Stimulated activated CD4-positive, alpha-beta T cell treated with anti-CD3 and anti-CD28 coated beads, Interleukin-15, amount 100 ng/mL, for 48 hours (primary cell): ENCODE measurements around the gene LTBP2.
"Not testable (repeated sequence)": the region's sequence is repeated elsewhere in the genome, so short reads cannot be mapped to it uniquely, and the experiment has no call there.

Experiments used
- DNase-seq, 2 donors: peaks; one replicate each; pipeline ENCODE4 v3.0.0-alpha.2; 2020; ENCODE audit warnings: low read depth in 2 of 2

LTBP2 gene

DNA sequence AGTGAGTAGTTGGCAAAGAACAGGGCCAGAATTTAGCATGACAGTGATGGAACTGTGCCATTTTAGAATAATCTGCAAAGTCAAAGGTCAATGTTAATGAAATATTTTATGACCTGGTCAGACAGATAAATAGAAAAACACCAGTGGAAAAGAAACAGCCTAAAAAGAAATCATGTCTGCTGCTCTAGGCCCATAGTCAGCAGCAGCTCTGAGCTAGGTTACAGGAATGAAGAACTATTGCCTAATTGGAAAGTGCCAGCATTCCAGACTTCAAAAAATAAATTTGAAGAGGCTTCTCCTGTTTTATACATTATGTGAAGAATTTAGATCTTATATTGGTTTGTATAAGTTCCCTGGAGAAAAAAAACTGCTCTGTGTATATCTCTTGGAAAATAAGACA, 128.7 kb downstream of the LTBP2 start:
- no peak for DNase-seq

DNA sequence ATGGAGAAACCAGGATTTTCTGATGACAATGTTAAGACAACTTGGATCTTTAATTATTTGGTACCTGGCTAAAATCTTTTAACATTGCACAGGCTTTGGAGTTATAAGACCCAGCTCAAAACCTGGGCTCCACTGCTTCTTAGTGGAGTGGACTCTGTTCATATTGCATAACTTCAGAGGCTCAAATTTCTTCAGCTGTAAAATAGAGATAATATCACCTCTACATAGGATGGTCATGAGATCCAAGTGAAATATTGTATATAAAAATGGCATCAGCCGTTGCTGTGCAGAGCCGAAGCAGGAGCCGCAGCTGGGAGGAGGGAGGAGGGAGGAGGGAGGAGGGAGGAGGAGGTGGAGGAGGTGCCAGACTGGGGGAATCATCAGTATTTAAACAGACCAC, 129.5 kb downstream of the LTBP2 start:
- no peak for DNase-seq

DNA sequence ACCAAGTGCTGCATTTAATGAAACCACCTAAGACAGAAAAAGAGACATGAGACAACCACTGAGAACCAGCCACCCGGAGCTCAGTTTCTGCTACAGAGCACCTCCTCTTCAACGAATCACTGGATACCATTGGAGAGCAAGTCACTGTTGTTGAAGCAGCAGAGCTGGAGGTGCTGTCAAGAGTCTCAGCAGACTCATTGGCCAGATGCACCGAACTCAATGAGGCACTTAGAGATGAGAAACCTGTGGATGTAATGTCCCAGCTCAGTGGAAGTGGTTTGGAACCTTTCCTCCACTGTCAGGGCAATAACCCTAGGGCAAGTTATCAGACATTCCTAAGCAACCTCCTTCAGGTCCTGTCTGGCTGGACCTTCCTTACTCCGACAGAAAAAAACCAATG, 132.0 kb downstream of the LTBP2 start:
- DNase-seq = no peak

DNA sequence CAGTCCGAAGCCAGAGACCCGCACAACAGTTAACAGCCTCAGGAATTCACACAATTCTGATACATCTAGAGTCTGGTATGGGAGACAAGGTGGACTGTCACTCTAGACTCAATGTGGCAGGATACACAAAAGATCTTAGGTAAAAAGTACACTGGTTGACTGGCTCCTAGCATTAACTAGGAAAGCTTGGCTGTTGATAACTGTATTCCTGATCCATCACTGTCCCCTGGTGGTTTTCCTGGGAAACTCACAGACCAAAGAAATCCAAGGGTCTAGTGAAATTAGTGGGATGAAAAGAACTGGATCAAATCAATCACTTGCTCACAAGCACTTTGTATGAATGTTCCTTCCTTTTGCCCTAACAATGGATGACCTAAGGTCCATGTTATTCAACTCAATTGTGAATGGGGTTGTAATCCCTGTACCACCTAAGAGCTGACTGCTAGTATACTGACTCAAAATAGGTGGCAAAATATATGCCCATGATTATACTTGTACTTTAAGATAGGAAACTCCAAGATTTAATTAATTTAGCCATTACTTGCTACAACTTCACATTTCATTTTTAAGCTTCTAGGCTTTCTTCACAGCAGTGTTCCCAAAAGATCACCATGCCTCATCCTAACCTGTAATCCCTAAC, 132.9 kb downstream of the LTBP2 start:
- no peak for DNase-seq

DNA sequence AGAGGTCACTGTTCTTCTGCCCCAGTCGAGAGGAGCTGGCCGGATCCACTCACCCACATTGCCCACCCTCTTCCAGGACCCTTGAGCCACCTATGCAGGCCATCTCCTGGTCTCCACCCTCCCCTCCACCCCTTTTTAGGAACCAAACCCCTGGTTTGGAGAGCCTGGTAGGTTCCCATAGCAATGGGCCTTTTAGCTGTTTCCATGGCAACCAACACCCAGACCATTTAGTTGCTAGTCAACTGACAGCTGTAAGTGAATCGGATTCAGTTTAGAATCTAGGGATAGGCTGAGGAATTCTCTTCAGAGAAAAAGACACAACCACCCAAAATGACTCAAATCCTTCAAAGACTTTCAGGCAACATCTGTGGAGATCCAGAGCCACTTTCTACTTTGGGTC, 135.4 kb downstream of the LTBP2 start:
- DNase-seq = no peak

DNA sequence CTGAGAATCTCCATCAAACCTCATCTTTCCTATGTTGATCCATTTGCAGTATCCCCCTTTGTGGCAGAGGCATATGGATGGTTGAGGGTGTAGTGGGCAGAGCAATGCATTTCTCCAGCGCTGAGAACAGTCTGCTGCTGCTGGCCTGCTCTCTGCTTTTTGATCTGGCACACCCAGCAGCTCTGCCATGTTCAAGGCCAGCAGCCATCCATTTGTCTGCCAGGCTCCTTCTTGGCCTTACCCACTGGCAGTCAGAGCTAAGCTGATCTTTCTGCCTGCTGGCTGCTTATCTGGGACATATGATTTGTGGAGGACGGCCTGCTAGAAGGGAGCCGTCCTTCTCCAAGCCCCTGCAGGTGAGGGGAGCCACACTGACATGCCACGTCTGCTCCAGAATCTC, 135.9 kb downstream of the LTBP2 start:
- DNase-seq = no peak

DNA sequence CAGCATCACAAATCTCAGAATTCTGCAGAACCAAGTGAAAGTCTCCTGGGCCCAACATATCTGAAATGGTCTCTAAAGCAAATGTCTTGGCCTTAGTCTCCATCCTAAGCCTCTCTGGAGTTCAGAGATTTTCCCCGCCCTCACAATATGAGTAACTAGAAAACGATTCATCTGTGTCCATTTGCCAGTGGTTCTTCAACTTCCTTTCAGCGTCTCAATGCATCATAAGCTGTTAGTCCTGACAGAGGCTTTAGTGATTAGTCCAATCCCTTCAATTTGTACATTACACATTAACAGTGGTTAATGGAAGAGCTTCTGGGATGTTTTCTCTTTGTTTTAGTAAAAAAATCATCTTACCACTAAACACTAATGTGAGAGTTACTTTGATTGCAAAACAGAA, 136.4 kb downstream of the LTBP2 start:
- no peak for DNase-seq

DNA sequence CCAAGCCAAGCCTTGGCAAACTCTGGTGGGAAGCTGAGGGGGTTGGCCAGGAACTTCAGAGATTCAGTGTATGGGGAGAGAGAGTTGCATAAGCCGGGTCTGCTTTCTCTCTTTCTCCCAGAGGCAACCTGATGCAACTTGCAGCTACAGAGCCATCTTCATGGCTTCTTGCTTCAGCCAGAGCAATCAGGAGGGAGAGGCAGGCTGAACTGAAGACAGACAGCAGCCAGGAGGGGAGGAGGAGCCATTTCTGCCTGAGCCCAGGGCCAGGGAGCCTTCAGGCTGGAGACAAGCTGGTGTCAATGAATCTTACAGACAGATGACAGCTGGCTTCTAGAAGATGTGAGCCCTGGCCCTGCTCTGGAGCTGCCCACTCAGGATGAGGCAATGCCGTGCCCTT, 137.7 kb downstream of the LTBP2 start:
- no peak for DNase-seq

DNA sequence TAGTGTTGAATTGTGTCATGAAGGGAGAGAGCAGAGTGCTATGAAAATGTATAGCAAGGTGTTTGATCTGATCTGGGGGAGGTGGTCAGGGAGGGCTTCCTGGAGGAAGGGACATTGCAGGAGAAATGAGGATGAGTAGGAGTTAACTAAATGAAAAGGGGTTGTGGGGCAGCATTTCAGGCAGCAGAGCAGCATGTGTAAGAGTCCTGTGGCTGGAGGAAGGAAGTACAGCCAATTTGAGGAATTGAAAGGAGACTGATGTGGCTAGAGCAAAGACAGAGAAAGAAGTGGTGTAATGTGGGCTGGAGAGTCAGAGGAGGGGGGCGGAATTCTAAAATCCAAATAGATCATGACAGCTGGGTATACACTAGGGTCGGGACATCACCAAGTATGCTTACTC, 139.4 kb downstream of the LTBP2 start:
- no peak for DNase-seq

DNA sequence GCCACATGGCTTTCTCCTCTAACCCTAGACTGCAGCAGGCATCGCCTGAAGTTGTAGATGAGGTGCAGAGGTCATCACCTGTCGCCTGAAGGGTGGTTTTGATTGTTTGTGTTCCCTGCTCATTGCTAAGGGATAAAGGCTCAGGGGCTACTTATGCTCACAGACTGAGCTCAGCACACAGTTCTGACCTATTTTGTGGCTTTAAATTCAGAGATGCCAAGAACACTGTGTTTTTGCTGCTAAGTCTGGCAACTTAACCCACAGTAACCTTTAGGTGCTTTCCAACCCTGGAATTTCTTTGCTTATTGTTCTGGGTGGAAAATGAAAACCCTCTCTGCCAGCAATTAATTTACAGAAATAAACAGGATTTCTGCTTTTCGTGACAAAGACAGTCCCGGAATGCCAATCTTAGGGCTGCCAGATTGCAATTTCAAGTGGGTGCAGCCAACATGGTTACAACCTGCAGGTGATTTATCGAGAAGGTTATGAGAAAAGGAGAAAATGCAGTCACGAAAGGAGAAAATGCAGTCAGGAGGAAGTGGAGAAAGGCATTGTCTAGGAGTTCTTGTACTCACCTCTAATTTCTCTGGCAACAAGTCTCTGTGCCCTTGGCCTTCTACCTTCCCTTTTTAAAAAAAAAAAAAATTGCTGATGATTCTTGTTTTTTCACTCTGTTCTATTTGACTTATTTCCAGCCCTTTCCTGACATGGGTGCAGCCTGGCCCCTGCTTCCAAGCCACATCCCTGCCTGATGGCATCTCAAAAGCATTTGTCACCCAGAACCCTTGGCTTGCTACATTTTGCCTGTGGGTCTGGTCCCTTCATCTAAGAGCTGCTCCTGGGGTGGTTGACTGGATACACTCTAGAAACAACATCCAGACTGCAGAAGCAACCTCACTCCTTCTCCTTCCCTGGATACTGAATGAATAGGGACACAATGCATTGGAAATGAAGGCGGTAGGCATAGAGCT, 142.2 kb downstream of the LTBP2 start:
- no peak for DNase-seq

DNA sequence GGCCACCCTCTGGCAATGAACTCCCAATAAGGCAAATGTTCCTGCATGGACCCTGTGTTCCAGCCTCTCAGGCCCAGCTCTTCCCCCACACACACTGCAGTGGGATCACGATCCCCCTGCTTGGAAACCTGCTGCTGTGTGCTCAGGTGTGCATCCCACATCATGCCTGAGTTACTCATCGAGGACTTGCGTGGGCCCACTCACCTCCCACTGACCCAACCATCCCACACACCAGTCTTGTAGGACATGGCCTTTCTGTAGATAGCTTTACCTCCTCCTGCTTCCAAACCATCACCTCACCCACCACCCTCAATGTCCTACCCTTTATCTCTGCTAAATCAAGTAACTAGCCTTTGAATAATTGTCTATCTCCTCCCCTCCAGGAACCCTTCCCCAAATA, 143.5 kb downstream of the LTBP2 start:
- DNase-seq = no peak

DNA sequence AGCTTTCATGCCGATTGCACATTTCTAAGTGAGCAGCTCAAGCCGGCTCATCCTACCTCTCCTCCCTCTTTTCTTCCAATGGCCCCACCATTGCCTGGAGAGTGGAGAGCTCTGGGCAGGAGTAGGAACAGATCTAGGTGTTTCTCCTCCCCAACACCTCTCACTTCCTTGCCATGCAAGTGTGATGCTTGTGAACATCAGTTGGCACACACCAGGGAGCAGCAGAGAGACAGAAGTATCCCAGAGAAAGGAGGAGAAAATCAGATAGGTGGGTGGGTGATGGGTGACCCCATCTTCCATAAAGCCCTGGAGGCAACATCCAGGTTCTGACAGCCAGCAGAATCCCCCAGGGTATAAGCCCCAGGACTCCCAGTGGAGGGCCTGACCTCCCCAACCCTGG, 146.7 kb downstream of the LTBP2 start:
- no peak for DNase-seq

DNA sequence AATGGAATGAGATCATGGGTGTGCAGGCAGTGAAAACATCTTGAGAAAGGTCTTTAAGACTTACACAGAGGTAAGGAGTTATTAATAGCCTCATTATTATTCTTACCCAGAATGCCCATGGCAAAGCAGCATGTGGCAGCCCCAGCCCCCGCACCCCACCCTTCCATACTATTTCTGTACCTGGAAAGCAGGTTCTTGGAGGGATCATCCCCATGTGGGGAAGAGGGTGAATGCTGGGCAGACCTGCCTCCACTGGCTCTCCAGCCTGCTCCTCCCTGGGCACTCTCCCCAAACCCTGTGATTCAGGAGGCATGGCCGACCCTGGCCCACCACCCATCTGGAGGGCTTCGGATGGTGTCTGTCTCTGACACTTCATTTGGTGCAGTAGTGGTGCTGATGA, 147.3 kb downstream of the LTBP2 start:
- no peak for DNase-seq

DNA sequence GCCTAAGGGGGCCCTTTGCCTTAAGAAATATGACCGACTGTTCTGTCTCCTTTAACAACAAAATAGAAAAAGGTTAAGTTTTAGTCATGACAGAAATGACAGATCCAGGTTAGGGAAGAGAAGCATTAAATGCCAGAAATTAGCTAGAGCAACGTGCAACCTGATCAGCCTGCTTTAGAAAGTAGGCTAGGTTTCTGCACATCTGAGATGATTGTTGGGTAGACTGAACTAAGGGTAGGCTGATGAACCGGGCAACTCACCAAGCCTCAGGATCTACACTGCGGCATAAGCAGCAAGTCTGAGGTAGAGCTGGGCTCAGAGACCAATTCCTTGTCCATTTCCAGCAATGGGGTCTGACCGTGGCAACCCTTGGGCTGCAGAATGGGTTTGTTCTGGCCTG, 148.3 kb downstream of the LTBP2 start:
- no peak for DNase-seq

DNA sequence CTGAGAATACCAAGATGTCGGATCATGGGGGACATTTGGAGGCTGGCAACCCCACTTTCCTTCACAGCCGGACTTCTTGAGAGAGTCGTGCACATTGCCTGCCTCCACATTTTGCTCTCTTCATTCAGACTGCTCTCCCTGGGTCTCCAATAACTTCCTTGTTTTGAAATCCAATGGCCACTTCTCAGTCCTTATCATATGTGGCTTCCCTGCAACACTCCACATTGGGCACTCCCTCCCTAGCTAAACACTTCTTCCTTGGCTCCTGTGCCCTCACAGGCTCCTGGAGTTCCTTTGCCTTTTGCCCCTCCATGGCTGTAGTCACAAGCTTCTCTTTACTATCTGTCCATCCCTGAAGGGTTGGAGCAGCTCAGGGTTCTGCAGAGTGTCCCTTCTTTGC, 149.0 kb downstream of the LTBP2 start:
- DNase-seq = no peak

DNA sequence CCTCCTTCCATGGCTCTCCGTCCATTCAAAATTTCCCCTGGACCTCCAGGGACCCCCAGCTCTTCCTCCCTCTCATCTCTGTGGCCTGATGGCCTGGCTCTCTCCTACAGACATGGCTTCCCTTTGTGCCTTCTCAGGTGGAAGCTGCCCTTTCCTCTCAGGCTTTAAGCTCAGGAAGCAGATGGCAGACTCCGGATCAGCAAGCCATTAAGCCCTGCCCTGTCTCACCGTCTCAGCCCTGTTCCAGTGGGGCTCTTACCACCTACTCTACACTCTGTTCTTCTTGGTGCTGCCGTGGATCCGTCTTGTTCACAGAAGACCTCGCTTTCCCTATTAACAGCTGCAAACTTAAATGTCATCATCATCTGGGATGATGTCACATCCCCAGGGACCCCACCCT, 152.1 kb downstream of the LTBP2 start:
- DNase-seq = no peak

DNA sequence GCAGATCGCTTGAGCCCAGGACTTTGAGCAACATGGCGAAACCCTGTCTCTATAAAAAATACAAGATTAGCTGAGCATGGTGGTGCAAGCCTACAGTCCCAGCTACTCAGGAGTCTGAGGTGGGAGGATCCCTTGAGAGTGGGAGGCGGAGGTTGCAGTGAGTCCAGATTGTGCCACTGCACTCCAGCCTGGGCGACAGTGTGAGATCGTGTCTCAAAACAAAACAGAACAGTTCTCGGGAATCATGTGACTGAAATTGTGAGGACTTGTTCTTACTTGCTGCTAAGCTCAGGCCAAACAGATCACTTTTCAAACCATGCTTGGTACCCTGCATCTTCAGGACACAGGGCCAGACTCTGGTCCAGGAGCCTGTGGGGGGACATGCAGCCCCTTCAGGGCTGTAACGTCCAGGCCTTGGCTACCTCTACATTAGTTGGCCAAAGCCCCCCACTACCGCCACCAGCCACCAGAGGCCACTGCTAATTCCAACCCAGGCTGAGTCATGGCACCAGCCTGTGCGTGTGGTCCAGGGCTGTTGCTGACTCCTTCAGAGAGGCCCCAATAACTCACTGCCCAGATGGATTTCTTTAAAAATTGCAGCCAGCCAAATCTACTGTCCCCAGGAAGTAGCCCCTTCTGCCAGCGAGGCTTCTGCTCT, 152.6 kb downstream of the LTBP2 start:
- DNase-seq = peak; percentile 3 to 5

DNA sequence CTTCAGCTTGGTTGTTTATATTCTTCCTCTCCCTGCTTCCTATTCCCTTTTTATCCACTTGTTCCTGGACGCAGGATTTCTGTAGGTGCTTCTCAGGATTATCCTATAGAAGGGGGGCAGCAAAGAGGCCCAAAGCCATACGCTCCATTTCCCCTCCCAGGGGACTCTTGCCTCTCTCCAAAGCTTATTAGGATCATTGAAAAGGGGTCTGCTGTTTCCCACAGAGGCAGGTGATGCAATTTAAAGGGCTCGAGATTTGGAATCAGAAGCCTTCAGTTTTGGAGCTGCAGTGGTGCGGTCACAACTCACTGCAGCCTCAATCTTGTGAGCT, 154.5 kb downstream of the LTBP2 start:
- no peak for DNase-seq

DNA sequence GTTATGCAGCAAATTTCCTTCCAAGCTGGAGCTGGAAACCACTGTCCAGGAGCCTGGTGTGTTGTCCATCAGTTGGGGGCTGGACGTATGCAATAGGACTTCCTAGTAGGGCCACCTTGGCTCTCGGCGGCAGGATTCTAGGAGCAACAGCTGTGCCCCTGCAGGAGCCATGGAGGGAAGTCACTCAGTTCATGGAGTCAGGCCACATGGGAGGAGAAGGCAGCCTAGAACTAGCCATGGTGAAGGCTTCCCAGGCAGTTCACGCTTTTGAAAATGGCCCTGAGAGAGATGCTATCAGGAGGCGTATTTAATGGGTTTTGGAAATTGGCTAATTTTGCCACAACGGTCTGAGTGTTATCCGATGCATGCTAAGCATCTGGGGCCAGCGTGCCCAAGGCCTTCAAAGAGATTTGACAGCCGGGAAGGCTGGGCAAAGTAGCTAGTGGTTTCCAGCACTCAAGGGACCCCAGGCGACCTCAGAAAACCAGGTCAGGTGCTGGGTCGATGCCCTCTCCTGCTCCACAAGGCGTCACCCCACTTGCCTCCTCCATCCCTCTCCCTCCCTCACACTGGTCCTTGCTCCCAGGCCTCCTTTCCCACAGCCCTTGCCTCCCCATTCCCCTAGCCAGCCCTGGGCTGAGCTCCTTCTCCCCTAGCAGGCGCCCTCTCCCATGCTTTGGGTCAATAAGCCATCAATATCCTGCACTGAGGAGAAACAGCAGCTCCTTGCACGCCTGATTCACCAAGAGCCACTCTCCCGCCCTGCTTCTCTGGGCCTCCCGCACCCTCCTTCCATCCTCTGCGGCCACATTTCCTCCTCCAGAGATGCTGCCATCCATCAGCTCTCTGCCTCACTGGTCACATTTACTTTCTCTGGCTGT, 155.1 kb downstream of the LTBP2 start:
- DNase-seq = no peak

DNA sequence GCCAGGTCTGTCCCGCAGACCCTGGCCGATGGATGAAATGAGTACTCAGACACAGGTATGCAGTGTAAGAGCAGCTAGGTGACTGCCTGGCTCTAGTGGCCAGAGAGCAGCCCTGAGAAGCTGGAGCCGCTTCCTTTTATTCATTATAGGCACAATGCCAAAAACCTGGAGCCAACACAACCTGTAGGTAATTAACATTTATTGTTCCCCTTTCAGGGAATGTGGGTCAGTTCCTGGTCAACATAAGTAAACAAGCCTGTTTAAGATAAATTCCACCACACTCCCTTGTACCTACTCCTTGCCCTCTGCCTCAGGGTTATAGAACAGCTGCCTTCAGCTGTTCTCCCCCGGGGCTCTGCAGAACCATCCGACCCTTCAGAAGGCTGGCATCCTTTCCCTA, 157.6 kb downstream of the LTBP2 start:
- not testable (repeated sequence) for DNase-seq
